ENCODE results near the gene TERT.

Gene TERT

DNA sequence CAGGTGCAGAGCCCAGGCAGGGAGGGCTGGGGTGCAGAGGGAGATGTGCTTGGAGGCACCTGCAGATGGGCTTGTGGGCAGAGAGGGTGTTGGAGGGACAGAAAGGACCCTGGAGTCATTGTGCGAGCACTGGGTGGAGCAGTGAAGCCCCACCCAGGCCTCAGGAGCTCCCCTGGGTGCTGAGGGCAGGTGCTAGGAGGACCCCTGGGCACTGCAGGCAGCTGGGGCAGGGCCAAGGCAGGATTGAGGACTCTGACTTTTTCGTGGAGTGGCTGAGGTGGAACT, 80.0 kb downstream of the TERT start:
- TF ChIP-seq POLR2AphosphoS5 (IDR thresholded peaks at IDR 0.05; ENCODE audit: low read depth, low read length) (no peak), TAF1 (IDR thresholded peaks at IDR 0.05; ENCODE audit: borderline replicate concordance, low read depth, low read length) (no peak)
- DNase-seq (ENCODE audit: insufficient read length): no peak
- FAIRE-seq: no peak

DNA sequence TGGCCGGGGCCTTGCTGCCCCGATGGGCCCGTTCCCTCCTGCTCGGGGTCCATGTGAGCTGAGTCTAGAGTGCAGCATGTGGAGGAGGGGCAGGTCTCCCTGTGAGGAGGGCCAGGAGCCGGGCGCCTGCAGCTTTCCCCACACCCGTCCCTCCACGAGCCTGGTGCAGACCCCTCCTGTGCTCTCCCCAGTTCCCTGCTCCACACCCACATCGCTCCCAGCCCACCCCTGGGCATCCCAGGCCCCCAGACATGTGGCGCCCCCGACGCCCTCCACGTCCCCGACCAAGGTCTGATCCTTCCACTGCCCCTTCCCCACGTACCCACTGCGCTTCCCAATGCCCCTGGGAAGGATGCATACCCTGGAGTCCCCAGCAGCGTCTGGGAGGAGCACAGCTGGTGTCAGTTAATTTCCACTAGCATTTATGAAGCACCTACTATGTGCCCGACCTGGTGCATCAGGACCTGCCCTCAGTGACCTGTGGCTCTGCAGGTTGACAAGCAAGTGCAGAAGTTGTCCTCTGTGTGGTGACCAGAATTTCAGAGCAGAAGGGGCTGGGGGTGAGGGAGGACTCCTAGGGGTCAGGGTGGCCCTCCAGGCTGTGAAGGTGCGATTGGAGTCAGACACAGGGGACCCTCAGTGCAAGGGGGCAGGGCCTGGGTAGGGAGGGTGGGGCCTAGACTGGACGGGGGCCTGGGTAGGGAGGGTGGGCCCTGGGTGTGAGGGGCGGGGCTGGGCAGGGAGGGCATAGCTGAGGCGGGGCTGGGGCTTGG, 80.5 kb downstream of the TERT start:
- TF ChIP-seq TAF1 (IDR thresholded peaks at IDR 0.05; ENCODE audit: borderline replicate concordance, low read depth, low read length) (no peak), POLR2AphosphoS5 (IDR thresholded peaks at IDR 0.05; ENCODE audit: low read depth, low read length) (no peak), POLR2A (IDR thresholded peaks at IDR 0.05; ENCODE audit: low read depth, low read length) (no peak)

DNA sequence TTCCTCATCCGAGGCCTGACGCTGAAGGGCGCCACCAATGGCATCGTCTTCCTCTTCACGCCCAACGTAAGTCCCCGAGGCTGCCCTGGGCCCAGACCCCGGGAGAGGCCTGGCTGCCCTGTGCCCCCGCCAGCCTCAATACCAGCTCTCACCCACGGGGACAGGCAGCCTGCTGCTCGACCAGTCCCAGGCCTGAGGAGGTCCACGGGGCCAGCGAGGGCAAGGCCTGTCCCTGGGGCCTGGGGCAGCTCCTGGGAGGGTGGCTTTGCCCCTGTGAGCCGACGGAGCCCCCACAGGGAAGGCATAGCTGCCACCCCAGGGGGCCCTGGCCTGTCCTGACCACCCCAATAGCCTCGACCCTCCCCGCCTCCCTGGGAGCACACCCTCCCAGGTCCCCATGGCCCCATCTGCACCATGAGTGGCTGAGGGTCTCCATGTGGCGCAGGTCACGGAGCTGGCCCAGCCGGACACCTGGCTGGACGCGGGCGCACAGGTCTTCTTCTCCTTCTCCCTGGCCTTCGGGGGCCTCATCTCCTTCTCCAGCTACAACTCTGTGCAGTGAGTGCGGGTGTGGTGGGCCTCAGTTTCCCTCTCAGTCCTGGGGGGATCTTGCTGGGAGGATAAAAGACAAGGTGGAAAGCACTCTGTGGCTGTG, 81.2 kb downstream of the TERT start:
- DNase-seq (ENCODE audit: insufficient read length) (no peak), FAIRE-seq (no peak)
- TF ChIP-seq TAF1 (IDR thresholded peaks at IDR 0.05; ENCODE audit: borderline replicate concordance, low read depth, low read length): no peak
- TF ChIP-seq POLR2A (IDR thresholded peaks at IDR 0.05; ENCODE audit: low read depth, low read length): no peak
- no peak for TF ChIP-seq POLR2AphosphoS5 (IDR thresholded peaks at IDR 0.05; ENCODE audit: low read depth, low read length)

More for the DNA sequence above, 80.5 kb downstream of the TERT start:
- no peak for DNase-seq (ENCODE audit: insufficient read length)
- no peak for FAIRE-seq

DNA sequence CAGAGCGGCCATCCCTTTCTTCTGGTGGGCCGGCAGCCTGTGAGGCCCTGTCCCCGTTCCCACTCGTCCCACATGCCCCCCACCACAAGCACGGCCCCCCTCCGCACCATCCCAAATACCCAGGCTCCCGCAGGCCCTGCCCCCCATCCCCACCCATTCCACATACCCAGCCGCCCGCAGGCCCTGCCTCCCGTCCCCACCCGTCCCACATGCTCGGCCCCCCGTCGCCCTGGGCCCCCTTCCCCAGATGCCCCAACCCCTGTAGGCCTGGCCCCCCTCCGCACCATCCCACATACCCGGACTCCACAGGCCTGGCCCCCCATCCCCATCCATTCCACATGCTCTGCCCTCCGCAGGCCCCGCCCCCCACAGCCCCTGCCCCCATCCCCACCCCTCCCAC, 82.0 kb downstream of the TERT start:
- FAIRE-seq (no peak), DNase-seq (ENCODE audit: insufficient read length) (no peak)
- TF ChIP-seq TAF1 (IDR thresholded peaks at IDR 0.05; ENCODE audit: borderline replicate concordance, low read depth, low read length): no peak
- TF ChIP-seq POLR2AphosphoS5 (IDR thresholded peaks at IDR 0.05; ENCODE audit: low read depth, low read length): no peak
- TF ChIP-seq POLR2A (IDR thresholded peaks at IDR 0.05; ENCODE audit: low read depth, low read length): no peak

DNA sequence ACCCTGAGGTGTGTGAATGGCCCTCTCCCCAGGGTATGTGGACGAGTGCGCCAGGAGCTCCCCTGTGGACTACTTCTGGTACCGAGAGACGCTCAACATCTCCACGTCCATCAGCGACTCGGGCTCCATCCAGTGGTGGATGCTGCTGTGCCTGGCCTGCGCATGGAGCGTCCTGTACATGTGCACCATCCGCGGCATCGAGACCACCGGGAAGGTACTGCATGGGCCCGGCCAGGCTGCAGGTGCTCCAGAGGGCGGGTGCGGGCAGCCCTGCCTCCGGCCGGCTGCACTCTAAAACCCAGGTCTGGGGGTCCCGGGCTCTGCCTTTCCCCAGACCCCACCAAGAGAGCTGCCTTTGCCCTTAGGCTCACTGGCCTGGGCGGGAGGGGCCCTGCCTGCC, 82.6 kb downstream of the TERT start:
- FAIRE-seq: no peak
- DNase-seq (ENCODE audit: insufficient read length): no peak
- TF ChIP-seq POLR2AphosphoS5 (IDR thresholded peaks at IDR 0.05; ENCODE audit: low read depth, low read length) (no peak), POLR2A (IDR thresholded peaks at IDR 0.05; ENCODE audit: low read depth, low read length) (no peak), TAF1 (IDR thresholded peaks at IDR 0.05; ENCODE audit: borderline replicate concordance, low read depth, low read length) (no peak)

DNA sequence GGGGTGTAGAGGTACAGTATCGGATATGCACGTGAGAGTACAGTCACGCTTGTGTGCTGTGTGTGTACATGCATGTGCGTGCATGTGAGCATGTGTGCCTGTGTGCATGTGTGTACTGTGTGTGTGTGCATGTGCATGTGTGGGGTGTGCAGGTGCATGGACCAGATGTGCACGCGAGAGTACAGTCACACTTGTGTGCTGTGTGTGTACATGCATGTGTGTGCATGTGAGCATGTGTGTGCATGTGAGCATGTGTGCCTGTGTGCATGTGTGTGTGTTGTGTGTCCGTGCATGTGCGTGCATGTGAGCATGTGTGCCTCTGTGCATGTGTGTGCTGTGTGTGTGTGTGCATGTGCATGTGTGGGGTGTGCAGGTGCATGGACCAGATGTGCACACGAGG, 83.2 kb downstream of the TERT start:
- FAIRE-seq (no peak), DNase-seq (ENCODE audit: insufficient read length) (no peak)
- no peak for TF ChIP-seq POLR2AphosphoS5 (IDR thresholded peaks at IDR 0.05; ENCODE audit: low read depth, low read length)
- no peak for TF ChIP-seq POLR2A (IDR thresholded peaks at IDR 0.05; ENCODE audit: low read depth, low read length)
- TF ChIP-seq TAF1 (IDR thresholded peaks at IDR 0.05; ENCODE audit: borderline replicate concordance, low read depth, low read length): no peak

DNA sequence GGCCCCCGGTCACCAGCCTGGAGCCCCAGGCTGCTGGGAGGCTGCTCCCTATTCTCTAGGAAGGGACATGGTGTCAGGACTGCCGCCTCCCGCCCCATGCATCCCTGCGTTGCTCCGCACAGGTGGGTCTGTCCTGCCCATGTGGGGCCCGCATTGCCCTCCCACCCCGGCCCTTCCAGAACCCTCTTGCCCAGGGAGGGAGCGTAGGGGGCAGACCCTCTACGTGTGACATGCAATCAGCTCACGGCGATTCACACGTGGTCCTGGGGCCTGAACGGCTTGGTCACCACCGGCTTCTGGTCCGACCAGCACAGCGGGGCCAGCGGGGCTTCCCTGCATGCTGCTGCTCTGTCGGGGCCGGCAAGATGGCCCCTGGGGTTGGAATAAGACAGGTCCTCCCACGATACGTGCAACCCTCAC, 84.0 kb downstream of the TERT start:
- TF ChIP-seq POLR2AphosphoS5 (IDR thresholded peaks at IDR 0.05; ENCODE audit: low read depth, low read length) (no peak), TAF1 (IDR thresholded peaks at IDR 0.05; ENCODE audit: borderline replicate concordance, low read depth, low read length) (no peak), POLR2A (IDR thresholded peaks at IDR 0.05; ENCODE audit: low read depth, low read length) (no peak)
- FAIRE-seq: no peak
- no peak for DNase-seq (ENCODE audit: insufficient read length)

DNA sequence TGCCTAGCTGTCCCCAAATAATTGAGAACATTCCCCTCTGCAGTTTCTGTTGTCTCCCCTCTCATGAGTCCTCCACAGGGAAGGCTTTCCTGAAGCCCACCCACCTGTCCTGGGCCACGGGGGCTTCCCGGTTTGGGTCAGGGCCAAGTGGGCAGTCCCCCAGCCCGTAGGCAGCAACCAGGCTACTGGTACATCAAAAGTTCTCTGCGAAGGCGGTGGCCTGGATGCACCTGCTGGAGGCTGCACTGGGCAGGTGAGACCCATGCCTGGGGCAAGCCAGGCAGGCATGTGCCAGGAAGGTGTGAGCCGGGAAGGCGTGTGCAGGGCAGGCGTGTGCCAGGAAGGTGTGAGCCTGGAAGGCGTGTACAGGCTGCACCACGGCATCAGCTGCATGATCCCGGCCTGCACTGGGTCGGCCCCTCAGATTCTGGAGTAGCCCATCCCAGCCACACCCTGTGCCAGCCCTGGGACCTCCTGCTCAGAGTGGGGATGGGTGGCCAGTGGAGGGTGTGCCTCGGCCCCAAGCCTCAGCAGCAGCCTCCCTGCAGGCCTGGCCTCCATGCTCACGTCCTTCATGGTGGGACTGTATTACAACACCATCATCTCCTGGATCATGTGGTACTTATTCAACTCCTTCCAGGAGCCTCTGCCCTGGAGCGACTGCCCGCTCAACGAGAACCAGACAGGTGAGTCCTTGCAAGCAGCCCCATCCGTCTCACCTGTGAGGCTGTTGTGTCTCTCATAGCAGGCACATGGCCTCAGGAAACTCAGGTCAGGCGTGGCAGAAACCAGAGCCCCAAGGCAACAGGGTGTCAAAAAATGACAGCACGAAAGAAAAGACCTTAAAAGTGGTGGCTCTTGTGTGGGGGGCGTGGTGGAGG, 84.7 kb downstream of the TERT start:
- DNase-seq (ENCODE audit: insufficient read length): no peak
- FAIRE-seq: no peak
- no peak for TF ChIP-seq TAF1 (IDR thresholded peaks at IDR 0.05; ENCODE audit: borderline replicate concordance, low read depth, low read length)

DNA sequence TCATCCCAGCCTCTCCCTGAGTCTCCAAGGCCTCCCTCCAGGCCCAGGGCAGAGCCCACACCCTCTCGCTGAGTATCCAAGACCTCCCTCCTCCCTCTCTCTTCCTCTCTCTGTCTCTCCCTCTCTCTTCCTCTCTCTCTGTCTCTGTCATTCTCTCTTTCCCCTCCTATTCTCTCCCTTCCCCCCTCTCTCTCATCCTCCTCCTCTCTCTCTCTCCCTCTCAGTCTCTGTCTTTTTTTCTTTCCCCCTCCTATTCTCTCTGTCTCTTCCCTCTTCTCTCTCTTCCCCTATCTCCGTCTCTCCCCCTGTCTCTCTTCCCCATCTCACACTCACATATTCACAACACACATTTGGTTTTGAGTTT, 85.4 kb downstream of the TERT start:
- FAIRE-seq: no peak
- no peak for DNase-seq (ENCODE audit: insufficient read length)
- TF ChIP-seq TAF1 (IDR thresholded peaks at IDR 0.05; ENCODE audit: borderline replicate concordance, low read depth, low read length): no peak
- no peak for TF ChIP-seq POLR2AphosphoS5 (IDR thresholded peaks at IDR 0.05; ENCODE audit: low read depth, low read length)
- no peak for TF ChIP-seq POLR2A (IDR thresholded peaks at IDR 0.05; ENCODE audit: low read depth, low read length)

DNA sequence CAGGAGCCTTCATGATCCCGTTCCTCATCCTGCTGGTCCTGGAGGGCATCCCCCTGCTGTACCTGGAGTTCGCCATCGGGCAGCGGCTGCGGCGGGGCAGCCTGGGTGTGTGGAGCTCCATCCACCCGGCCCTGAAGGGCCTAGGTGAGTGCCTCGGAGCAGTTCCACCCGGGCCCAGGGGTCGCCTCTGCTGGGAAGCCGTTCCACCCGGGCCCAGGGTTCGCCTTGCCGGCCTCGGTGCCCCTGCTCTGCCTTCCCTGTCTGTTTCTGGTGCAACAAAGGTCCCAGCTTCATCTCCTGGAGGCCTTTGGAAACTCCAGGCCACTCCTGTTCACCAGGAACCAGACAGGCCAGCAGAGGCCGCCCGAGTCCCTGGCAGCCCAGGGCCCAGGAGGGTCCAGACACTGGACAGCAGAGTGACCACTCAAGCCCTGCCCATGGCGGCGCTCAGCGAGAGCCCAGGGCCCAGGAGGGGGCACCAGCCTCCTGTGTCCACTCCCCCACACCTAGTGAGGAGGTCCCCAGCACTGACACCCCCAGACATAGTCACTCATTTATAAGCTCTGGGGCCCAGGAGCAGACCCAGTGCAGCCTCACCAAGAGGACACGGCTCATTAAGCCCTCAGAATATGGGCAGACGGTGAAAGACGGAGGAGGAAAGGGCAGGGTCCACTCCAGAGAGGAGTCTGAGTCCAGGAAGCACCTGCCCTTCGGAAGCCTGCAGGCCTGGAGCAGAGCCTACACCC, 86.0 kb downstream of the TERT start:
- TF ChIP-seq POLR2A (IDR thresholded peaks at IDR 0.05; ENCODE audit: low read depth, low read length) (no peak), POLR2AphosphoS5 (IDR thresholded peaks at IDR 0.05; ENCODE audit: low read depth, low read length) (no peak), TAF1 (IDR thresholded peaks at IDR 0.05; ENCODE audit: borderline replicate concordance, low read depth, low read length) (no peak)
- no peak for DNase-seq (ENCODE audit: insufficient read length)

DNA sequence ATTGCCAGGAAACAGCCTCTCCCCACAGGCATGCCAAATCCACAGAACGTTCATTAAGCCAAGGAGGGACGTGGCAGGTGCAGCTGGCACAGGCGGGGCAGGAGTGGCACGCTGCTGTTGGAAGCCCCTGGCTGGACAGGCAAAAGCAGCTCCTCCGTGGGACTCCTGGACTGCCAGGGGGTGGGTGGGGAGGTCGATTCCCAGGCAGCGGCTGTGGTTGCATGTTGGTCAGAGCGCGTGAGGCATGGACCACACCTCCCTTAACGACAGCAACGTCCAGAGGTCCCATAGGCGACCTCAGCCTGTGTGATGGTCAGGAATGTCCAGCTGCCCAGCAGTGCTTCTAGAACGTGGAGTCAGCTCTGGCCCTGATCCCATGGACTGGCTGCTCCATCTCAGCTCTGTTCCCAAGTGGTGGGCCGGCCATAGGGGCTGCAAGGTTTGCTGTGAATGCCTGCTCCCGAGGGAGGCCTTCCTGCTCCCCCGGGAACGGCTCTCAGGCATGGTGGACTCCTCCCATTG, 86.6 kb downstream of the TERT start:
- TF ChIP-seq POLR2AphosphoS5 (IDR thresholded peaks at IDR 0.05; ENCODE audit: low read depth, low read length) (no peak), TAF1 (IDR thresholded peaks at IDR 0.05; ENCODE audit: borderline replicate concordance, low read depth, low read length) (no peak), POLR2A (IDR thresholded peaks at IDR 0.05; ENCODE audit: low read depth, low read length) (no peak)

More for the DNA sequence above, 86.0 kb downstream of the TERT start:
- no peak for FAIRE-seq

More for the DNA sequence above, 86.6 kb downstream of the TERT start:
- no peak for FAIRE-seq
- DNase-seq (ENCODE audit: insufficient read length): no peak
